ENCODE results near the gene CDH10.

GRCh38 chr5:24538346-24538745 is 106.4 kb downstream of the CDH10 start:
- TF ChIP-seq CTCF (IDR thresholded peaks at IDR 0.05; ENCODE audit: low read length) (no peak), EZH2 (optimal IDR thresholded peaks at IDR 0.05; ENCODE audit: low read depth, low read length) (no peak)

Data from MM.1S (cell line).